ENCODE data around the gene GRIA4. TPM values are rescaled to one million over a fixed set of nuclear protein-coding genes. Genes with fewer than 3 reads are reported as not detected.

GRIA4 gene
- total RNA-seq, 2 donors from 2014 or later, result 1.2 TPM; not detected in 1

- ATAC-seq (ENCODE audit: insufficient number of reproducible peaks, low FRiP score, low read depth), result no peak
- Histone ChIP-seq H3K27me3 (replicated peaks; ENCODE audit: insufficient read depth) (no peaks in the 10 kb centered on the region), H3K9me3 (no peaks in the 10 kb centered on the region), H3K4me3 (no peak overlapping the region), H3K27ac (no peak overlapping the region), H3K4me1 (ENCODE audit: control insufficient read depth in 1 of 2, low read depth in 2 of 2) (no peaks in the 10 kb centered on the region), H3K36me3 (no peaks in the 10 kb centered on the region)
- DNase-seq (ENCODE audit: low spot score), result no peak
- TF ChIP-seq, protein P1, sequence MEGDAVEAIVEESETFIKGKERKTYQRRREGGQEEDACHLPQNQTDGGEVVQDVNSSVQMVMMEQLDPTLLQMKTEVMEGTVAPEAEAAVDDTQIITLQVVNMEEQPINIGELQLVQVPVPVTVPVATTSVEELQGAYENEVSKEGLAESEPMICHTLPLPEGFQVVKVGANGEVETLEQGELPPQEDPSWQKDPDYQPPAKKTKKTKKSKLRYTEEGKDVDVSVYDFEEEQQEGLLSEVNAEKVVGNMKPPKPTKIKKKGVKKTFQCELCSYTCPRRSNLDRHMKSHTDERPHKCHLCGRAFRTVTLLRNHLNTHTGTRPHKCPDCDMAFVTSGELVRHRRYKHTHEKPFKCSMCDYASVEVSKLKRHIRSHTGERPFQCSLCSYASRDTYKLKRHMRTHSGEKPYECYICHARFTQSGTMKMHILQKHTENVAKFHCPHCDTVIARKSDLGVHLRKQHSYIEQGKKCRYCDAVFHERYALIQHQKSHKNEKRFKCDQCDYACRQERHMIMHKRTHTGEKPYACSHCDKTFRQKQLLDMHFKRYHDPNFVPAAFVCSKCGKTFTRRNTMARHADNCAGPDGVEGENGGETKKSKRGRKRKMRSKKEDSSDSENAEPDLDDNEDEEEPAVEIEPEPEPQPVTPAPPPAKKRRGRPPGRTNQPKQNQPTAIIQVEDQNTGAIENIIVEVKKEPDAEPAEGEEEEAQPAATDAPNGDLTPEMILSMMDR (IDR thresholded peaks at IDR 0.05), result no peak
These were observed 290.7 kb downstream of the GRIA4 start for GRCh38 chr11:105900515-105901035.

DNA sequence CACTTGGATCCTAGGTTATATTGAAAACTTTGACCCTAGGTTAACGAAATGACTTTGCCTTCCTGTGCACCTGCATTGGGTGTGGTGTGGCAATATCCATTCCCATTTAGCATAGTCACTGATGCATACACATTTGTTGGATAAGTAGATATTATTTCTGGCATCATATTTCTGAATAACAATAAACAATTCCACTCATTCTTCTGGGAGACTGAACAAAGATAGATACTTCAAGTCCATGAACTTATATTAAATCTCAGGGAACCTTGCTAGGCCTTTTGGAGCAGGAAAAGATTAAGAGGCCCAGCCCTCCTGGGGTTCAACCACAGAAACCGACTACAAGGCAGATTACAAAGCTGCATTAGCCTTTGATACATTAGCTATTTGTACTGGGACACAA is 293.2 kb downstream of the GRIA4 start:
- ATAC-seq (ENCODE audit: insufficient number of reproducible peaks, low FRiP score, low read depth), result no peak
- TF ChIP-seq, protein P1 (IDR thresholded peaks at IDR 0.05), result no peak
- H3K27me3 ChIP-seq (replicated peaks; ENCODE audit: insufficient read depth), result no peaks in the 10 kb centered on the region
- H3K4me1 ChIP-seq (ENCODE audit: control insufficient read depth in 1 of 2, low read depth in 2 of 2), result no peaks in the 10 kb centered on the region
- H3K9me3 ChIP-seq, result no peaks in the 10 kb centered on the region
- no peak for DNase-seq (ENCODE audit: low spot score)
- no peaks in the 10 kb centered on the region for H3K36me3 ChIP-seq
- no peak overlapping the region for H3K27ac ChIP-seq
- H3K4me3 ChIP-seq, result no peak overlapping the region

GRCh38 chr11:105906517-105906916 is 296.6 kb downstream of the GRIA4 start:
- H3K9me3 ChIP-seq, result no peaks in the 10 kb centered on the region
- ATAC-seq (ENCODE audit: insufficient number of reproducible peaks, low FRiP score, low read depth), result no peak
- no peaks in the 10 kb centered on the region for H3K27me3 ChIP-seq (replicated peaks; ENCODE audit: insufficient read depth)
- no peak for DNase-seq (ENCODE audit: low spot score)
- H3K36me3 ChIP-seq, result no peaks in the 10 kb centered on the region
- no peak overlapping the region for H3K4me3 ChIP-seq
- H3K4me1 ChIP-seq (ENCODE audit: control insufficient read depth in 1 of 2, low read depth in 2 of 2), result no peaks in the 10 kb centered on the region
- TF ChIP-seq, protein P1 (IDR thresholded peaks at IDR 0.05), result no peak
- no peak overlapping the region for H3K27ac ChIP-seq

GRCh38 chr11:105907319-105907718 is 297.4 kb downstream of the GRIA4 start:
- H3K4me3 ChIP-seq, result no peak overlapping the region
- H3K9me3 ChIP-seq, result no peaks in the 10 kb centered on the region
- H3K27ac ChIP-seq, result no peak overlapping the region
- no peaks in the 10 kb centered on the region for H3K27me3 ChIP-seq (replicated peaks; ENCODE audit: insufficient read depth)
- no peaks in the 10 kb centered on the region for H3K4me1 ChIP-seq (ENCODE audit: control insufficient read depth in 1 of 2, low read depth in 2 of 2)
- DNase-seq (ENCODE audit: low spot score) (no peak), ATAC-seq (ENCODE audit: insufficient number of reproducible peaks, low FRiP score, low read depth) (no peak)
- no peaks in the 10 kb centered on the region for H3K36me3 ChIP-seq
- TF ChIP-seq, protein P1 (IDR thresholded peaks at IDR 0.05), result no peak

- Histone ChIP-seq H3K27ac (no peak overlapping the region), H3K4me3 (no peak overlapping the region), H3K27me3 (replicated peaks; ENCODE audit: insufficient read depth) (no peaks in the 10 kb centered on the region), H3K36me3 (no peaks in the 10 kb centered on the region), H3K4me1 (ENCODE audit: control insufficient read depth in 1 of 2, low read depth in 2 of 2) (no peaks in the 10 kb centered on the region), H3K9me3 (no peaks in the 10 kb centered on the region)
- ATAC-seq (ENCODE audit: insufficient number of reproducible peaks, low FRiP score, low read depth), result no peak
- TF ChIP-seq, protein P1 (IDR thresholded peaks at IDR 0.05), result no peak
- DNase-seq (ENCODE audit: low spot score), result no peak
These were observed 300.3 kb downstream of the GRIA4 start for GRCh38 chr11:105910095-105910715.
